Ishikawa (cell line): ENCODE measurements around the gene TPX2.

Source experiments
- EGR1 ChIP-seq: IDR thresholded peaks from 2 replicates; pipeline ENCODE4 v1.6.1; 2012
- NFIC ChIP-seq: IDR thresholded peaks from 2 replicates; pipeline ENCODE4 v1.6.1; 2012
- RAD21 ChIP-seq: IDR thresholded peaks from 2 replicates; pipeline ENCODE4 v1.6.1; 2012; ENCODE audit warnings: low read depth
- REST ChIP-seq: IDR thresholded peaks from 2 replicates; pipeline ENCODE4 v1.6.1; 2012; ENCODE audit warnings: low read depth, mild to moderate bottlenecking
- TEAD4 ChIP-seq: IDR thresholded peaks from 2 replicates; pipeline ENCODE4 v1.6.1; 2012
- USF1 ChIP-seq: IDR thresholded peaks from 2 replicates; pipeline ENCODE4 v1.6.1; 2012
- YY1 ChIP-seq: IDR thresholded peaks from 2 replicates; pipeline ENCODE4 v1.6.1; 2012; ENCODE audit warnings: low read depth

GRCh38 chr20:31831211-31831610 lies 92.1 kb downstream of the TPX2 start:
- no peak for TF ChIP-seq RAD21
- TF ChIP-seq TEAD4, result no peak
- no peak for TF ChIP-seq NFIC
- no peak for TF ChIP-seq USF1
- TF ChIP-seq YY1, result no peak
- no peak for TF ChIP-seq REST
- TF ChIP-seq EGR1, result no peak
